Amygdala (tissue), 56 donors: ENCODE measurements around the gene RPH3AL.
A peak's percentile ranks its signal among the peaks of the same experiment; 100 is the strongest.
"Not testable (repeated sequence)": the region's sequence is repeated elsewhere in the genome, so short reads cannot be mapped to it uniquely, and the experiment has no call there.

Experiments
- DNase-seq, 56 donors: peaks; one replicate each; lab custom pipeline; 2025; lab: John Stamatoyannopoulos, UW

RPH3AL gene

GRCh38 chr17:213286-214105 is 139.1 kb downstream of the RPH3AL start:
- no peak for DNase-seq

DNA sequence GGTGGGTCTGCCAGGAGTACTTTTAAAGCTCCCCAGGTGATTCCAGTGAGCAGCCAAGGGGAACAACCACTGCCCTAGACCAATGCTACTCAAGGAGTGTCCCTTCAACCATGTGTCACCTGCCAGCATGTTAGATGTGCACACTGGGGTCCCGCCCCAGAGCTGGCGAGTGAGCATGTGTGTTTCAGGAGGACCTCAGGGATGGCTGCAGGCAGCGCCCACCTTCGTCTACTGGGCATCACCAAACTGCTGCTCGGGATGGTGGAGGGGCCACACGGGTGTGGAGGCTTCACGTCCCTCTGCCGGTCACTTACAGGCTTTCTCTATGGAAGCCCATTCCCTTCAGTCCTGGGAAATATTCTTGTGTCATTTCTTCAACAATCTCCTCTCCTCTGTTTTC is 142.2 kb downstream of the RPH3AL start:
- no peak for DNase-seq

DNA sequence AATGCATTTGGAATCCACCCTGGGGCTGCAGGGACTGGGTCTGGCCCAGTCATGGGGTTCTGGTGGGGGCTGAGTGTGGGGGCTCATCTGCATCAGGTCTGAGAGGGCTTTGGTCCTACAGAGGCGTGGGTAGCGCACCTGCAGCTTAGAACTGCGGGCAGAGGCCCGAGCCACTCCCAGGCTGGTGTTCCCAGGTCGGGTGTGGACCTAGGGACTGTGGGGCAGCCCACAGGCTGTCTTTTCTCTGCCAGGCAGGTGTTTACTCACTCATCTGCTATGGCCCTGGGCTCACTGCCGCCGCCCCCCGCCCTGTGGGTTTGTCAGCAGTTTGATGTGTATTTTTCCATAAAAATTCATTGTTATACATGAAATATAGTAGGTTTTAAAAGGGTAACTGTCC is 144.2 kb downstream of the RPH3AL start:
- DNase-seq, result no peak

- DNase-seq, result no peak
Observed at GRCh38 chr17:207775-208174, 144.8 kb downstream of the RPH3AL start.

DNA sequence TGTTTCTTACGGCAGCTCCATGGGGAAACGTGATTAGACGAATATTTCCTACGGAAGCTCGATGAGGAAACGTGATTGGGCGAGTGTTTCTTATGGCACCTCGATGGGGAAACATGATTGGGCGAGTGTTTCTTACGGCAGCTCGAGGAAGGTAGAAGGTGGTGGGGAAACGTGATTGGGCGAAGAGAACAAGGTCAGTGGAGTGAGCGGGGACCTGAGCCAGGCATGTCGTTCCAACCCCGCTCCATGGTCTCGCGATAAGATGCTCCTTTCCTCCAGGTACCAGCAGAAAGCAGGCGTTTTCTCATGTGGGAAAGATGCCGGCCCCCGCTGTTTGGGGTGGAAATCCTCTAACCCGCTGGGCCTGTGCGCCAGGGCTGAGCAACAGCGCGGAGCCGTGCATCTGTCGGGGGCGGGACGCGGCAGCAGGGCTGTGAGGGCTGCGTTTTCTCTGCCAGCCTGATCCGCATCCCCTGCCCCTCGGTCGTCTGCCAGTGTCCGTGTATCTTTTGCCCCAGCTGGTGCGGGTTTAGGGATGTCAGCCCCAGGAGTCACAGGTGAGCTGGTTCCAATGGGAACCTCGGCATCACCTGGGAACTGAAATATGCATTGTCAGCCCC is 145.6 kb downstream of the RPH3AL start:
- DNase-seq, result peak in 2 of 56 donors; percentile 19 to 33

GRCh38 chr17:206484-206883 is 146.1 kb downstream of the RPH3AL start:
- DNase-seq, result not testable (repeated sequence)

- DNase-seq, result no peak
Observed at GRCh38 chr17:205817-206216, 146.8 kb downstream of the RPH3AL start.

DNA sequence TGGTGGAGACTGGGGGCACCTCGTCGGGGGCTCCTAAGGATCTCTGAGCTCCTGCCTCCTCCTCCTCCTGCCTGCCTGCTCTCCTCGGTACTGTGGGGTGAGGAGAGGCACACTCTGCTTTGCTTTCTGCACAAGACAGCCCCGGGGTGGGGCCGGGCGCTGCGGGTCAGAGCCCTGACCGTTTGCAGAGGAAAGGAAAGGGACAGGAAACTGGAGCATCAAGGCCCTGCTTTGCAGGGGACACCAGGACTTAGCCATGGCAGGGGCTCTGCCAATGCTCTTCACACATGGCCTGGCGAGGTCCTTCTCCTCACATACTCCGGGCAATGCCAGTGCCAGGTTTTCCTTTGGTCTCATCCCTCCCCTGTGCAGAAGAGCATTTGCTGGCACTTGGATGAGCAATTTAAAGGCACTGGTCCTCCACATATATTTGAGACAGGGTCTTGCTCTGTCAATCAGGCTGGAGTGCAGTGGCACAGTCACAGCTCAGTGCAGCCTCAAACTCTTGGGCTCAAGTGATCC is 147.4 kb downstream of the RPH3AL start:
- DNase-seq, result no peak

DNA sequence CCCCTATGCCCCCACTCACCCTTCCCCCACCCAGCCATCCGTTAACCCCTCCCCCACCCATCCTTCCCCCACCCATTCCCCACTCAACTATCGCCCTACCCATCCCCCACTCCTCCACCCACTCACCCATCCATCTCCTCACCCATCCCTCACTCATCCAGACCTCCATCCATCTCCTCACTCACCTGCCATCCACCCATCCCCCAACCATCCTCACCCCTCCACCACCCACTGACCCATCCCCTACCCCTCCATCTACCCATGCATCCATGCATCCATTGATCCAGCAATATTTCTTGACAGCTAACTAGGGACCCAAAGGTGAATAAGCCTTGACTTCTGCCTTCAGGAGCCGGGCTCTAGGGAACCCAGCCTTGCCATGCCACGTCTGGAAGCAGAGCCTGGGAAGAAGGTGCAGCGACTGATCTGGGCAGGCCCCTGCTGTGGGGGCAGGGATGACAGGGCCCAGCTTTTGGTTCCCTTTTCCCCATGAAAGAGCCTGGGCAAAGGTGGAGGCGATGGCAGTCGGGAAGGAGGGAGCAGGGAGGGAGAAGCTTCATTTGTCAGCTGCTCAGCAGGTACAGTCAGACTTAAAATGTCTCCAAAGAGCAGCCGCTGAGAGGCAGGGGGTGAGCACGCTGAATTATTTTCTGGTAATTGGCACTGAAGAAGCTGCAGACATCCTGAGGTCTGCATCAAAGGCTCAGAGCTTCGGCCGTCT is 148.0 kb downstream of the RPH3AL start:
- DNase-seq, result no peak

DNA sequence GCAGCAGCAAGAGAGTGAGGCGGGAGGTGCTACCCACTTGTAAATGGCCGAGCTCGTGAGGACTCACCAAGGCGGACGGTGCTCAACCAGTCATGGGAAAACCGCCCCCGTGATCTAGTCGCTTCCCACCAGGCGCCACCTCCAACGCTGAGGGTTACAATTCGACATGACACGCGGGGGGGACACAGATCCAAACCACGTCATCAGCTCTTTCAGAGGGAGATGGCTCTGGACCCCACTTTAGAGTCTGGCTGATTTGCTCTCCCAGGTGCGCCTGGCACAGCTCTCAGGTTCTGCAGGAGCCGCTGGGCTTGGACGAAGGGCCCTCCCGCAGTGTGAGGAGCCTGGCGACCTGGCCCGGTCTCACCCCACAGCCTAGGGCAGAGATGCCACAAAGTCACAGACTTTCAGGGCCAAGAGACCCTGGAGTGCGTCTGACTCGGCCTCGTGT is 150.1 kb downstream of the RPH3AL start:
- no peak for DNase-seq

DNA sequence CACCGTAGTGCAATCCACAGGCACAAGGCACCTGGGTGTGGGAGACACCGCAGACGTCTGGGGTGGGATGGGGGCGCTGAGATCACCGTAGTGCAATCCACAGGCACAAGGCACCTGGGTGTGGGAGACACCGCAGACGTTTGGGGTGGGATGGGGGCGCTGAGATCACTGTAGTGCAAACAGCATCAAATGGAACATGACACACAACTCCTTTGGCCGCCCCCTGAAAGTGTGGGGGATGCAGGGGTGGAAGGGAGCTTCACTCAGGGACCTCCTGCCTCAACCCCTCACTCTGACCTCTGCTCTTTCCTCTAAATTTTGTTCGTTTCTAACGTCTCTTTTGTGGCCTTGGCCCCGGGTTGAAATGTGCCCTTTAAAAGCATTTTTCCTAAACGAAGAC is 150.9 kb downstream of the RPH3AL start:
- not testable (repeated sequence) for DNase-seq

DNA sequence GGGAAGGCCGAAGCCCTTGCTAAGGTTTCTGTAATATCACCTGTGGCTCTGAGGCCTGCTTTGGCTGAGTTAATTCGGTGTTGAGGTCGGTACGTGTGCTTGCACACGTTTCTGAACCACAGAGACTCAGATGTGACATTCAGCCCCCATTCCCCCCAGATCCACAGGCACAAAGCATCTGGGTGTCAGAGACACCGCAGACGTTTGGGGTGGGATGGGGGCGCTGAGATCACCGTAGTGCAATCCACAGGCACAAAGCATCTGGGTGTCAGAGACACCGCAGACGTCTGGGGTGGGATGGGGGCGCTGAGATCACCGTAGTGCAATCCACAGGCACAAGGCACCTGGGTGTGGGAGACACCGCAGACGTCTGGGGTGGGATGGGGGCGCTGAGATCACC is 151.3 kb downstream of the RPH3AL start:
- not testable (repeated sequence) for DNase-seq

GRCh38 chr17:200586-200985 is 152.0 kb downstream of the RPH3AL start:
- DNase-seq, result no peak

- DNase-seq, result no peak
Observed at GRCh38 chr17:199806-200545, 152.6 kb downstream of the RPH3AL start.

- peak in 3 of 56 donors; percentile 11 to 51 (median 24) for DNase-seq
Observed at GRCh38 chr17:199191-199604, 153.4 kb downstream of the RPH3AL start.

DNA sequence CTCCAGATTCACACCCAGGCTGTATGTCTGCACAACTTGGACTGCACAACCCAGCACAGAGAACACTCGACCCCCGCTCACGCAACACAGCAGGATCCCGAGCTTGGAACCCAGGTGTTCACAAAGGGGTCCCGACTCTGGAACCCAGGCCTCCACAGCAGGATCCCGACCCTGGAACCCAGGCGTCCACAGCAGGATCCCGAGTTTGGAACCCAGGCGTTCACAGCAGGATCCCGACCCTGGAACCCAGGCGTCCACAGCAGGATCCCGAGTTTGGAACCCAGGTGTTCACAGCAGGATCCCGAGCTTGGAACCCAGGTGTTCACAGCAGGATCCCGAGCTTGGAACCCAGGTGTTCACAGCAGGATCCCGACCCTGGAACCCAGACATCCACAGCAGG is 154.4 kb downstream of the RPH3AL start:
- not testable (repeated sequence) for DNase-seq

GRCh38 chr17:197352-197751 is 155.3 kb downstream of the RPH3AL start:
- DNase-seq, result no peak

- no peak for DNase-seq
Observed at GRCh38 chr17:194828-195602, 157.6 kb downstream of the RPH3AL start.
